H1 (cell line): ENCODE results near the gene LYRM4. TPM values are rescaled to one million over a fixed set of nuclear protein-coding genes. Genes with fewer than 3 reads are reported as not detected.

Experiments used
- CTCF ChIA-PET: fragments of 300-600 bp; sonication (Branson Sonifier 250); formaldehyde crosslinking; loops from one replicate; lab custom pipeline; 2021; ENCODE audit not compliant: partially characterized antibody; lab: Charles Lee
- POLR2A ChIA-PET: fragments of 300-600 bp; sonication (Branson Sonifier 250); formaldehyde crosslinking; loops from one replicate; lab custom pipeline; 2021; ENCODE audit warnings: inconsistent platforms; ENCODE audit not compliant: partially characterized antibody; lab: Charles Lee
- DNase-seq, 2 experiments: peaks; one replicate each; pipeline versions ENCODE4 v3.0.0 to v3.0.0-alpha.2; 2010 to 2022; ENCODE audit warnings: low spot score in 2 of 2, low read depth in 1 of 2, mixed read lengths in 1 of 2
- FAIRE-seq: peaks from 2 replicates; lab custom pipeline; 2011; peaks lifted over from hg19 to GRCh38; lab: Jason Lieb, UNC
- H2AFZ ChIP-seq: 2 replicates; pipeline ENCODE4 v1.8.1; 2012; ENCODE audit warnings: low read length, inconsistent platforms
- H2AK5ac ChIP-seq: 2 replicates; pipeline ENCODE4 v1.6.1; 2013; ENCODE audit warnings: low read depth, low read length
- H2BK120ac ChIP-seq: replicated peaks from 2 replicates; pipeline ENCODE3; 2013; ENCODE audit warnings: low read depth, low read length, inconsistent platforms
- H2BK12ac ChIP-seq: 2 replicates; pipeline ENCODE4 v1.6.1; 2013; ENCODE audit warnings: low read depth, low read length
- H2BK15ac ChIP-seq: 2 replicates; pipeline ENCODE4 v1.6.1; 2013; ENCODE audit warnings: low read length
- H2BK20ac ChIP-seq: 2 replicates; pipeline ENCODE4 v1.6.1; 2013; ENCODE audit warnings: low read length
- H2BK5ac ChIP-seq: 2 replicates; pipeline ENCODE4 v1.6.1; 2013; ENCODE audit warnings: low read depth, low read length
- H3K14ac ChIP-seq: 2 replicates; pipeline ENCODE4 v1.6.1; 2013; ENCODE audit warnings: inconsistent platforms; ENCODE audit not compliant: insufficient read length
- H3K18ac ChIP-seq: 2 replicates; pipeline ENCODE4 v1.6.1; 2013; ENCODE audit warnings: low read length; ENCODE audit errors: extremely low read depth
- H3K23ac ChIP-seq: 2 replicates; pipeline ENCODE4 v1.6.1; 2013; ENCODE audit warnings: inconsistent platforms; ENCODE audit not compliant: insufficient read length
- H3K23me2 ChIP-seq: 2 replicates; pipeline ENCODE4 v1.6.1; 2013; ENCODE audit warnings: low read depth, low read length
- H3K27ac ChIP-seq: 2 replicates; pipeline ENCODE4 v1.6.1; 2011; ENCODE audit warnings: low read depth, low read length, inconsistent platforms
- H3K27me3 ChIP-seq, 4 experiments: replicated peaks in 1 of 4; 1 replicate in 1 of 4; 2 replicates in 3 of 4; pipeline versions ENCODE4 v1.6.1 to v1.8.1; 2011 to 2013; ENCODE audit warnings: low read length in 3 of 4, mild to moderate bottlenecking in 3 of 4, inconsistent platforms in 2 of 4, mixed read lengths in 2 of 4, moderate library complexity in 1 of 4; ENCODE audit not compliant: control insufficient read depth in 3 of 4, insufficient read depth in 3 of 4; ENCODE audit errors: extremely low read depth in 1 of 4
- H3K36me3 ChIP-seq, 4 experiments: 2 replicates each; pipeline versions ENCODE4 v1.6.1 to v1.8.1; 2011 to 2013; ENCODE audit warnings: mild to moderate bottlenecking in 4 of 4, low read length in 3 of 4, moderate library complexity in 2 of 4, control low read depth in 1 of 4, inconsistent platforms in 1 of 4; ENCODE audit not compliant: insufficient read depth in 4 of 4, control insufficient read depth in 2 of 4
- H3K4ac ChIP-seq: replicated peaks from 2 replicates; pipeline ENCODE3; 2013; ENCODE audit warnings: low read length, low read depth, mixed read lengths, inconsistent platforms; ENCODE audit not compliant: insufficient read length
- H3K4me1 ChIP-seq, 4 experiments: replicated peaks in 1 of 4; 1 replicate in 1 of 4; 2 replicates in 3 of 4; pipeline versions ENCODE4 v1.6.1 to v1.8.1; 2011 to 2013; ENCODE audit warnings: low read length in 3 of 4, inconsistent platforms in 2 of 4, mixed read lengths in 1 of 4; ENCODE audit not compliant: insufficient read depth in 4 of 4, control insufficient read depth in 3 of 4
- H3K4me2 ChIP-seq, 2 experiments: 2 replicates each; pipeline versions ENCODE4 v1.6.1 to v1.8.1; 2011 to 2013; ENCODE audit warnings: low read depth in 2 of 2, low read length in 2 of 2, control low read depth in 1 of 2, inconsistent platforms in 1 of 2, mild to moderate bottlenecking in 1 of 2; ENCODE audit not compliant: insufficient read depth in 1 of 2
- H3K4me3 ChIP-seq, 4 experiments: fragments of 200-600, 300-600 bp in 1 of 4; sonication (generic), shearing (Covaris generic), sonication (Bioruptor Twin) in 1 of 4; 2 replicates each; pipeline versions ENCODE4 v1.5.1 to v1.8.1; 2011 to 2016; ENCODE audit warnings: low read length in 4 of 4, low read depth in 3 of 4, control low read depth in 2 of 4, inconsistent platforms in 2 of 4, mild to moderate bottlenecking in 2 of 4, mixed read lengths in 1 of 4, moderate library complexity in 1 of 4; ENCODE audit not compliant: insufficient read depth in 2 of 4; ENCODE audit errors: extremely low read depth in 1 of 4
- H3K56ac ChIP-seq: replicated peaks from 2 replicates; pipeline ENCODE3; 2013; ENCODE audit warnings: low read depth, mild to moderate bottlenecking, mixed read lengths, low read length, inconsistent platforms; ENCODE audit not compliant: insufficient read length
- H3K79me1 ChIP-seq: 2 replicates; pipeline ENCODE4 v1.6.1; 2013; ENCODE audit warnings: low read depth, low read length, control low read depth
- H3K79me2 ChIP-seq, 2 experiments: 2 replicates each; pipeline versions ENCODE4 v1.6.1 to v1.8.1; 2012 to 2013; ENCODE audit warnings: low read length in 2 of 2, mild to moderate bottlenecking in 2 of 2, inconsistent platforms in 1 of 2; ENCODE audit not compliant: insufficient read depth in 2 of 2, control insufficient read depth in 1 of 2
- H3K9ac ChIP-seq, 4 experiments: replicated peaks in 1 of 4; 1 replicate in 1 of 4; 2 replicates in 3 of 4; pipeline versions ENCODE4 v1.6.1 to v1.8.1; 2011 to 2013; ENCODE audit warnings: low read depth in 3 of 4, low read length in 3 of 4, control low read depth in 2 of 4, mild to moderate bottlenecking in 2 of 4, moderate library complexity in 2 of 4, inconsistent platforms in 1 of 4; ENCODE audit errors: extremely low read depth in 1 of 4
- H3K9me3 ChIP-seq, 2 experiments: 2 replicates each; pipeline versions ENCODE4 v1.6.1 to v1.8.1; 2012 to 2013; ENCODE audit warnings: mild to moderate bottlenecking in 2 of 2, moderate library complexity in 2 of 2, control low read depth in 1 of 2, inconsistent platforms in 1 of 2, low read depth in 1 of 2, low read length in 1 of 2, mixed read lengths in 1 of 2; ENCODE audit not compliant: insufficient read depth in 2 of 2
- H4K20me1 ChIP-seq, 2 experiments: replicated peaks in 1 of 2; 2 replicates each; pipeline versions ENCODE3 to v1.8.1; 2011 to 2013; ENCODE audit warnings: inconsistent platforms in 2 of 2, low read length in 2 of 2, mild to moderate bottlenecking in 1 of 2; ENCODE audit not compliant: insufficient read depth in 2 of 2, control insufficient read depth in 1 of 2
- H4K5ac ChIP-seq: 2 replicates; pipeline ENCODE4 v1.6.1; 2013; ENCODE audit warnings: low read length, low read depth, mixed read lengths, inconsistent platforms; ENCODE audit not compliant: insufficient read length
- H4K8ac ChIP-seq: 2 replicates; pipeline ENCODE4 v1.8.0; 2013; ENCODE audit warnings: mild to moderate bottlenecking, moderate library complexity, low read length, inconsistent platforms; ENCODE audit not compliant: insufficient read depth; ENCODE audit errors: extremely low read depth
- H4K91ac ChIP-seq: replicated peaks from 2 replicates; pipeline ENCODE3; 2013; ENCODE audit warnings: low read length, mixed read lengths, inconsistent platforms; ENCODE audit not compliant: insufficient read length
- ATF2 ChIP-seq: IDR thresholded peaks from 2 replicates; pipeline ENCODE4 v1.6.1; 2012; ENCODE audit warnings: low read length, inconsistent platforms
- GTF2F1 ChIP-seq: IDR thresholded peaks from 2 replicates; pipeline ENCODE4 v1.6.1; 2012; ENCODE audit warnings: low read depth, low read length, improper control_type of control experiment, borderline replicate concordance
- WGBS, 2 experiments: shearing (Covaris generic) in 1 of 2; methylation state at CpG; one replicate each; pipeline versions ENCODE4 v1.1.6 to v1.1.7; 2013 to 2015; ENCODE audit warnings: low lambda C conversion rate in 2 of 2, mixed read lengths in 2 of 2, inconsistent platforms in 1 of 2, low coverage in 1 of 2, missing lambda C conversion rate in 1 of 2; ENCODE audit not compliant: insufficient replicate concordance in 2 of 2, insufficient coverage in 1 of 2, insufficient read length in 1 of 2; ENCODE audit errors: extremely low coverage in 1 of 2, missing lambda C conversion rate in 1 of 2; 5-methylcytosine and 5-hydroxymethylcytosine counted together
- polyA plus RNA-seq, 7 experiments: library from polyadenylated mRNA; depleted of rRNA in 3 of 7; stranded (reverse) in 5 of 7; unstranded in 2 of 7; fragments of >200 nt in 5 of 7; fragments of 200-250 nt in 2 of 7; gene quantifications; 1 replicate in 5 of 7; 2 replicates in 1 of 7; 4 replicates in 1 of 7; pipeline versions ENCODE4 v1.2.1 to v1.2.3, GENCODE V29; 2011 to 2013; ENCODE audit warnings: missing spikeins in 2 of 7, mixed read lengths in 2 of 7
- total RNA-seq: library from RNA; stranded (reverse); fragmentation: NEBNext Ultra II Directional; extraction: Animal tissue kit (Norgen Biotek cat#: 25700); gene quantifications from 2 replicates; pipeline ENCODE4 v1.2.1, GENCODE V29; 2021

The LYRM4 gene
- total and polyA plus RNA-seq, 2 of the 8 experiments (the other 6 are each of a cell fraction or from before 2014, with no cell fraction given): 56.6 to 62.8 TPM

GRCh38 chr6:5205877-5206850 lies 54.6 kb downstream of the LYRM4 start:
- Histone ChIP-seq H3K4me2 (no peak overlapping the region), H3K23me2 (no peaks in the 10 kb centered on the region), H3K27ac (no peak overlapping the region), H2BK12ac (no peak overlapping the region), H3K4me3 (no peak overlapping the region), H2AFZ (no peak overlapping the region), H3K23ac (no peak overlapping the region), H3K9me3 (no peaks in the 10 kb centered on the region), H2BK20ac (no peak overlapping the region), H3K27me3 (no peaks in the 10 kb centered on the region), H2BK5ac (no peak overlapping the region), H2BK15ac (no peak overlapping the region), H4K20me1 (peaks cover 2 to 7% of the 10 kb centered on the region in 2 experiments), H2BK120ac (no peak overlapping the region), H4K5ac (no peak overlapping the region), H3K4ac (no peak overlapping the region), H3K79me2 (peaks cover 4% of the 10 kb centered on the region in 2 experiments; a peak in 2 of 4 replicates), H3K79me1 (no peaks in the 10 kb centered on the region; the same call in none of the 2 replicates), H2AK5ac (no peak overlapping the region), H4K91ac (no peak overlapping the region), H3K9ac (no peak overlapping the region), H3K36me3 (no peaks in the 10 kb centered on the region; a peak in 1 of 8 replicates), H3K4me1 (peaks cover 0 to 11% (median 4%) of the 10 kb centered on the region in 4 experiments; a peak in 5 of 7 replicates), H3K18ac (no peak overlapping the region), H4K8ac (no peak overlapping the region), H3K14ac (no peak overlapping the region), H3K56ac (no peak overlapping the region)
- FAIRE-seq: no peak
- WGBS, 2 experiments: 86% methylated on average over 7 of the region's 7 CpGs; no CpG with 5 or more reads in 1 of the 2 experiments
- DNase-seq: no peak
- TF ChIP-seq GTF2F1: no peak
- TF ChIP-seq ATF2: 0 out of 2 replicates have a peak, but pooled peaks have one; percentile 32
- ChIA-PET CTCF (interaction anchor here (0.8 to 3.8 kb wide), 13 partner anchors 9 to 173 kb away, joined by 3 to 15 read pairs (median 5); no protein-coding TSS in a partner anchor), POLR2A (interaction anchor here (1.2 kb wide), 1 partner anchor 11 kb away, joined by 3 read pairs; no protein-coding TSS in a partner anchor)
